ENCODE data around the gene HEPACAM2.

Gene HEPACAM2

GRCh38 chr7:93218997-93219827, 7.1 kb downstream of the HEPACAM2 start:
- peaks cover 26% of the 10 kb centered on the region for H3K27me3 Mint-ChIP-seq (ENCODE audit: low read depth, poor library complexity)
- H3K27ac Mint-ChIP-seq: no peak overlapping the region
- no peaks in the 10 kb centered on the region for H3K9me3 Mint-ChIP-seq
- H3K4me1 Mint-ChIP-seq: no peaks in the 10 kb centered on the region
- H3K36me3 Mint-ChIP-seq (ENCODE audit: low read depth): no peaks in the 10 kb centered on the region
- DNase-seq: no peak
- no peak overlapping the region for H3K4me3 Mint-ChIP-seq
- TF ChIP-seq, protein P1, sequence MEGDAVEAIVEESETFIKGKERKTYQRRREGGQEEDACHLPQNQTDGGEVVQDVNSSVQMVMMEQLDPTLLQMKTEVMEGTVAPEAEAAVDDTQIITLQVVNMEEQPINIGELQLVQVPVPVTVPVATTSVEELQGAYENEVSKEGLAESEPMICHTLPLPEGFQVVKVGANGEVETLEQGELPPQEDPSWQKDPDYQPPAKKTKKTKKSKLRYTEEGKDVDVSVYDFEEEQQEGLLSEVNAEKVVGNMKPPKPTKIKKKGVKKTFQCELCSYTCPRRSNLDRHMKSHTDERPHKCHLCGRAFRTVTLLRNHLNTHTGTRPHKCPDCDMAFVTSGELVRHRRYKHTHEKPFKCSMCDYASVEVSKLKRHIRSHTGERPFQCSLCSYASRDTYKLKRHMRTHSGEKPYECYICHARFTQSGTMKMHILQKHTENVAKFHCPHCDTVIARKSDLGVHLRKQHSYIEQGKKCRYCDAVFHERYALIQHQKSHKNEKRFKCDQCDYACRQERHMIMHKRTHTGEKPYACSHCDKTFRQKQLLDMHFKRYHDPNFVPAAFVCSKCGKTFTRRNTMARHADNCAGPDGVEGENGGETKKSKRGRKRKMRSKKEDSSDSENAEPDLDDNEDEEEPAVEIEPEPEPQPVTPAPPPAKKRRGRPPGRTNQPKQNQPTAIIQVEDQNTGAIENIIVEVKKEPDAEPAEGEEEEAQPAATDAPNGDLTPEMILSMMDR (IDR thresholded peaks at IDR 0.05): no peak

DNA sequence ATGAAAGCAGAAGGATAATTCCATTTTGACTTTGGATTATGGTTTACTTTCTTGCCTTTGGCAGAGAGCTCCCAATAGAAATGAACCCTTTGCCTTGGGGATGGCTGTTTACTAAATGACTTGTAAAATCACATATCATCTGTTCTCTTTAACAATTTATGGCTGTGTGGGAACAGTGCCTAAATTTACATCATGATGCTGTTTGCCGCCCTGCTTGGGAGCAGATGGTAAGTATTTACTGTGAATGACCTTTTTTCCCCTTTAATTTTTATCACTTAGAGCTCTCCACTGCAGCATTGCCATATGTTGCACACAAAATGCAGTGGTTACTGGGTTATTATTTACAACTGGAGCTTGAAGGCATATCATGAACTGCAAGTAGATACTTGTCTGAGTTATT, 13.4 kb downstream of the HEPACAM2 start:
- H3K27me3 Mint-ChIP-seq (ENCODE audit: low read depth, poor library complexity): peaks cover 66% of the 10 kb centered on the region
- no peak overlapping the region for H3K27ac Mint-ChIP-seq
- H3K36me3 Mint-ChIP-seq (ENCODE audit: low read depth): no peaks in the 10 kb centered on the region
- no peak for DNase-seq
- no peak overlapping the region for H3K4me3 Mint-ChIP-seq
- no peaks in the 10 kb centered on the region for H3K9me3 Mint-ChIP-seq
- no peaks in the 10 kb centered on the region for H3K4me1 Mint-ChIP-seq
- TF ChIP-seq, protein P1 (IDR thresholded peaks at IDR 0.05): no peak

GRCh38 chr7:93211228-93211818, 14.9 kb downstream of the HEPACAM2 start:
- H3K27ac Mint-ChIP-seq: no peak overlapping the region

GRCh38 chr7:93205046-93205445, 21.2 kb downstream of the HEPACAM2 start:
- Mint-ChIP-seq H3K4me1 (no peaks in the 10 kb centered on the region), H3K27me3 (ENCODE audit: low read depth, poor library complexity) (peaks cover 60% of the 10 kb centered on the region), H3K4me3 (no peak overlapping the region), H3K36me3 (ENCODE audit: low read depth) (no peaks in the 10 kb centered on the region), H3K9me3 (no peaks in the 10 kb centered on the region), H3K27ac (no peak overlapping the region)
- no peak for DNase-seq
- TF ChIP-seq, protein P1 (IDR thresholded peaks at IDR 0.05): no peak

More at GRCh38 chr7:93211228-93211818, 14.9 kb downstream of the HEPACAM2 start:
- Mint-ChIP-seq H3K4me1 (no peaks in the 10 kb centered on the region), H3K27me3 (ENCODE audit: low read depth, poor library complexity) (peaks cover 69% of the 10 kb centered on the region), H3K36me3 (ENCODE audit: low read depth) (no peaks in the 10 kb centered on the region), H3K4me3 (no peak overlapping the region), H3K9me3 (no peaks in the 10 kb centered on the region)
- no peak for DNase-seq
- TF ChIP-seq, protein P1 (IDR thresholded peaks at IDR 0.05): no peak

- Mint-ChIP-seq H3K4me1 (no peaks in the 10 kb centered on the region), H3K27ac (no peak overlapping the region), H3K9me3 (no peaks in the 10 kb centered on the region), H3K4me3 (no peak overlapping the region), H3K27me3 (ENCODE audit: low read depth, poor library complexity) (peaks cover 60% of the 10 kb centered on the region), H3K36me3 (ENCODE audit: low read depth) (no peaks in the 10 kb centered on the region)
- no peak for DNase-seq
- TF ChIP-seq, protein P1 (IDR thresholded peaks at IDR 0.05): no peak
Observed at GRCh38 chr7:93203496-93203895, 22.8 kb downstream of the HEPACAM2 start.

Measured in nephron progenitor cell (in vitro differentiated cells).